Measurements from ENCODE around the gene MRM1.
"Not testable (repeated sequence)": the region's sequence is repeated elsewhere in the genome, so short reads cannot be mapped to it uniquely, and the experiment has no call there.

The MRM1 gene

DNA sequence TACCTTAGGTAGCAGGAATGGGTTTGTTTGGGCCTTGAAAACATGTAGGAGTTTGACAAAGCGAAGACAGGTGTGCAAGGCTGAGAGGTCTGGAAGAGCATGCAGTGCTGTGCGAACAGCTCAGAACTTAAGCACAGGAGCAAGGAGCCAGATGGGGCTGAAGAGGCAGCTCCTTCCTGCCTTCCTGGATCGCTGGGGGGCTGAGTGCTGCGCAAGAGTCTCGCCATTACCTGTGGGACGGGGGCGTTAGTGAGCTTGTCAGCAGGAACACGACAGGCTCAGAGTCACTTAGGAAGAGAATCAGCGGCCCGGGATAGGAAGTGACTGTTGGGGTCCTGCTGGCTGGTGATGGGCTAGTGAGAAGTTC is 464 bp upstream of the MRM1 start:
- peak in 2 of 5 experiments; percentile 20 to 21 for DNase-seq

DNA sequence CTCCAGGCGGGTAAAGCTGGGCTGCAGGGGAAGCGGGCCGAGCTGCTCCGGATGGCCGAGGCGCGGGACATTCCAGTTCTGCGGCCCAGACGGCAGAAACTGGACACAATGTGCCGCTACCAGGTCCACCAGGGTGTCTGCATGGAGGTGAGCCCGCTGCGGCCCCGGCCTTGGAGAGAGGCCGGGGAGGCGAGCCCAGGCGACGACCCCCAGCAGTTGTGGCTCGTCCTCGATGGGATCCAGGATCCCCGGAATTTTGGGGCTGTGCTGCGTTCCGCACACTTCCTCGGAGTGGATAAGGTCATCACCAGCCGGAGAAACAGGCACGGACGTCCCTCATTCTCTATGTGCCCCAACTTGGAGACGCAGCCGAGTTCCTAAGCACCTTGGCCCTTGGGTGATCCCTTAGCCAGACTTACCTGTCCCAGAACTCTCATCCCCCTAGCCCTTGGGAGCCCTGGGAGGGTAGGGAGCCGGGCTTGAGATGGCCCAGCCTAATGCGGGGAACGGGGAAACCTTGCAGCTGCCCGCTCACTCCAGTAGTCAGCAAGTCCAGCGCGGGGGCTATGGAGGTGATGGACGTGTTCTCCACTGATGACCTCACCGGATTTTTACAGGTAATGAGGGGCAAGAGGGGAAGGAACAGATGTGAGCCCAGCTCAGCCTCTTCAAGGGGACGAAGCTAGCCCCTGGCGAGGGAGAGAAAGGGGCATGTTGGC is 806 bp downstream of the MRM1 start:
- DNase-seq: peak in 1 of 5 experiments; percentile 8

DNA sequence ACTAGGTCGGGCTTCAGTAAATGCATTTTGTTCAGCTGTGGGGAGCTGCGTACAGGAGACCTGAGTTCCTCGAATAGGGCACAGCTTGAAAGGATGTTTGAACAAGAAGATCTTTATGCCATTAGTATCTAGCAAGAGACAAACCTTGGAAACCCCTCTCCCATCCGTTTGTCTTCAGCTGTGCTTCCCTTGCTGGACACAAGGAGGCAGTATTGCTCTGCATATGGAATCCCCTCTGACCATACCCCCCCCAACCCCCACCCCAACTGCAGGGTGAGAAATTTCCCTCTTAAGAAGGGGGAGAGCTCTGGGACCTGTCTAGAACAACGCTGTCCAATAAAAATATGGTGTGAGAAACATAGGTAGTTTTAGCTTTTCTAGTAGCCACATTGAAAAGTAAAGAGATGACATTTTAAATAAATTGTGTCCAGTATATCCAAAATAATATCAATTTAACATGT is 1.6 kb downstream of the MRM1 start:
- DNase-seq: peak; percentile 28 to 76 (median 49)

DNA sequence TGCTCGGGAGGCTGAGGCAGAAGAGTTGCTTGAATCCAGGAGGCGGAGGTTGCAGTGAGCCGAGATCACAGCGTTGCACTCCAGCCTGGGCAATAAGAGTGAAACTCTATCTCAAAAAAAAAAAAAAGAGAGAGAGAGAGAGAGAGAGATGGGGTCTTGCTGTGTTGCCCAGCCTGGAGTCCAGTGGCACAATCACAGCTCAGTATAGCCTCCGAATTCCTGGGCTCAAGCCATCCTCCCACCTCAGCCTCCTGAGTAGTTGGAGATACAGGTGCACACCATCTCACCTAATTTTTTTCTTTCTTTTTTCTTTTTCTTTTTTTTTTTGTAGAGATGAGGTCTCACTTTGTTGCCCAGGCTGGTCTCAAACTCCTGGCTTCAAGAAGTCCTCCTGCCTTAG is 3.6 kb downstream of the MRM1 start:
- DNase-seq: not testable (repeated sequence)

DNA sequence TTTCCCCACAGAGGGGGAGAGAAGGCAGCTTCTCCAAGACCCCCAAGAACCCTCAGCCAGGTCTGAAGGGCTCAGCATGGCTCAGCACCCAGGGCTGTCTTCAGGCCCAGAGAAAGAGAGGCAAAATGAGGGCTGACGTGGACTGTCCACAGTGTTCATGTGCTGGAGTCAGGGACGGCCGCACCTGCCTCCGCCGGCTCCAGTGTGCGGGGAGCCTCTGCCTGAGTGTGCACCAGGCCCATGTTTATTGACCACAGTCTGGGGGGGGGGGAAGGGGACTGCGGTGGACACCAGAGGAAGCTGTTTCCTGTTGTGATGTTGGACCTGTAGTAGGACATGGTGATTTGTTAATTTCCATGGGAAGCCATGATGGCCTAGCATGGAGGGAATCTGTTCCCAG is 6.9 kb downstream of the MRM1 start:
- no peak for DNase-seq

DNA sequence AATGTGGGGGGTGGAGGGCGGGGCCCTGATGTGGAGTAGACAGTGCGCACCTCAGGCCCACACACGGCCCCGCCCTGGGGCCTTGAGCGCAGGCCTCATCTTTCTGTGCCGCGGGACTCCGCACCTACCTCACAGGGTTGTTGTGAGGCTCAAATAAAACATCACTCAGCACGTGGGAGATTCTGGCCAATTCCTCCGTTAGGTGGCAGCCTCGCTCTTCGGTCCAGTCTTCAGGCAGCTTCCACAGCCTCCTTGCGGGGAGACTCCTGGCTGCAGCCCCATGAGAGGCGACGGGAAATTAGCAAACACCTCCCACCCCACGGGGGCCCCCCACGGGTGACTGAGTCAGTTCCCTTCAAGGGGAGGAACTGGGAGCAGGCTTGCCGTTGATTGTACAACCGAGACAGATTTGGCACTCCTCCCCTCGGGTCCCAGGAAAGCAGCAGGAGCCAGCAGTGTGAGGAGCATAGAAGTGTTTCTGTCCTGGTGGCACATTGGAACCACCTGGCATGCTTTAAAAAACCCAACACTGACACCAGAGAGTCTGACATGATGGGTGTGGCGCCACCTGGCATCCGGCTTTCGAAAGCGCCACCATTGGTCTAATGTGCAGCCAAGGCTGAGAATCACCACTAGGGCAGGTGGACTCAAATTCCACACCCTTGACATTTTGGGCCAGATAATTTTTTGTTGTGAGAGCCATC is 7.6 kb downstream of the MRM1 start:
- DNase-seq: peak in 1 of 5 experiments; percentile 27

DNA sequence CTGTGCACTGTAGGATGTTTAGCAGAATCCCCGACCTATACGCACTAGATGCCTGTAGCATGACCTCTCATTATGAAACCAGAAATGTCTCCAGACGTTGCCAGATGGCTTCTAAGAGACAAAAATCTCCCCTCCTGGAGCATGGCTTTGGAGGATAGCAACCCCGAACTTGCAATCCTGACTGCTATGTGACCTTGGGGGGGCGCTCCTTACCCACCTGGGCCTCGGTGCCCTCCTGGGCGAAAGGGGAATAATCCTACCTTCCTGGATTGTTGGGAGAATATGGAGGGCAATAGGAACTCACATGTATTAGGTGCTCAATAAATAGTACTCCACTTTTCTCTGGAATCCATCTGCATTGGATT is 8.1 kb downstream of the MRM1 start:
- DNase-seq: no peak

DNA sequence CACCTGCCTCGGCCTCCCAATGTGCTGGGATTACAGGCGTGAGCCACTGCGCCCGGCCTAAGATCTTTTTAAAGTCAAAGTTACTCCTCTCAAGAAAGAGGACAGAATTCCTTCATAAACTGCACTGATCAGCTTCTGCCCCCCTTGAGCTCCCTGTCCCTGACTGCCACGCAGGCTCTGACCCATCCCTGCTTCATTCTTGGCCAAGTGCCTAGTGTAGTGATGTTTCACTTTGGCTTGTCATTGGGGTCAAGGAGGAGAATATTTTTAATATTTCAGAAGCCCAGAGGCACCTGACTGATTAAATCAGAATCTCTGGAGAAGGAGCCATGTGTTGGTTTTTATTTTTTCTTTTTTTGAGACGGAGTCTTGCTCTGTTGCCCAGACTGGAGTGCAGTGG is 9.1 kb downstream of the MRM1 start:
- no peak for DNase-seq

DNA sequence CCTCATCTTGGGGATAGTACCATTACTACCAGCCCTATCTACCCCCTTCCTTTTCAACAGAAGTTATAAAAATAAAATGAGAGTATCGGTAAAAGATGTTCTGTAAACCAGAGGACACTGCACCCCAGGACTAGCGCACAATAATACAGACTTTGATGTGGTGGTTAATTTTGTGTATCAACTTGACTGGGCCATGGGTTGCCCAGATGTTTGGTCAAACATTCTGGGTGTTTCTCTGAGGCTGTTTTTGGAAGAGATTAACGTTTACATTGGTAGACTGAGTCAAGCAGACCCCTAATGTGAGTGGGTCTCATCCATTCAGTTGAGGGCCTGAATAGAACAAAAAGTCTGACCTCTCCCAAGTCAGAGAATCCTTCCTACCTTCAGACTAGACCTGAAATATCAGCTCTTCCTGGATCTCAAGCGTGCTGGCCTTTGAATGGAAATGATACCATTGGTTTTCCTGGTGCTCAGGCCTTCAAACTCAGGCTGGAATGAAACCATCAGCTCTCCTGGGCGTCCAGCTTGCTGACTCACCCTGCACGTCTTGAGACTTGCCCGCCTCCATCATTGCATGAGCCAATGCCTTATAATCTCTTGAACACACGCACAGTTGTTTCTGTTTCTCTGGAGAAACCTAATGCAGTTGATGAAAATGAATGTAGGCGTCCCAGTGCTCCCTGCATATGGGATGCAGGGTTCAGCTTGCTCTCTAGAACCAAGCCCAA is 10.1 kb downstream of the MRM1 start:
- no peak for DNase-seq

DNA sequence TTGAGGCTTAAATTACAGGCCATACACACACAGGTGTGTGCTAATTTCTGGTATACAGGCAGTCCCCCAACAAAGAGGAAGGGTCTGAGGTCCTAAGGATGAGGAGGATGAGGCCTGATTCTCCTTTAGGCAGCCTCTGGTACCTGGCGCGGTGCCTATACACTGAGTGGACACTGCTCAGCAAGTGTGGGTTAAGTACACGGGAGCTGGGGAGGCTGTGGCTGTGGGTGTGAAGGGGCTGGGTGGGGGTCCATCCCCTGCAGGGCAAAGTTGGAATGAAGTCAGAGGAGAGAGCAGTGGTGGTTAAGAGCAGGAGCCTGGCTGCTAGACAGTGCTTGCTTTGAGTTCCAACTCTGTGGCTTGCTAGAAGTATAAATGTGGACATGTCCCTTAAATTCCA is 10.9 kb downstream of the MRM1 start:
- DNase-seq: no peak

DNA sequence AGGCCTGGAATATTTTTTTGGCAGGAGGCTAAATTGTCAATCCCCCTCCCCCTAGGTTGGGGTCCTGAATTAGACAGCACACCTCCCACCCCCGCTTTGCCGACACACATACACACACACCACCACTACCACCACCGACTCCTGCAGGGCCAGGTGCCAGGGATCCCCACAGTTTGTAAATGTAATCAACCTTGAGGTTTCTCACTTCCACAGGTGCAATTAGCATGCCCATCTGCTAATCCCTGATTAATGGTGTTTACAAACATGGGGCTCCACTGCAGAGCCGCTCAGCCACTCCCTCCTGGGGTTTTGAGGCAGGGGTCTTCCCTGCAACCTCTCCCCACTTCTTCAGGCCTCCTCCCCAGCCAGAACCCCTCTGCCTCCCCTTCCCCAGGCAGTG is 11.8 kb downstream of the MRM1 start:
- DNase-seq: no peak

DNA sequence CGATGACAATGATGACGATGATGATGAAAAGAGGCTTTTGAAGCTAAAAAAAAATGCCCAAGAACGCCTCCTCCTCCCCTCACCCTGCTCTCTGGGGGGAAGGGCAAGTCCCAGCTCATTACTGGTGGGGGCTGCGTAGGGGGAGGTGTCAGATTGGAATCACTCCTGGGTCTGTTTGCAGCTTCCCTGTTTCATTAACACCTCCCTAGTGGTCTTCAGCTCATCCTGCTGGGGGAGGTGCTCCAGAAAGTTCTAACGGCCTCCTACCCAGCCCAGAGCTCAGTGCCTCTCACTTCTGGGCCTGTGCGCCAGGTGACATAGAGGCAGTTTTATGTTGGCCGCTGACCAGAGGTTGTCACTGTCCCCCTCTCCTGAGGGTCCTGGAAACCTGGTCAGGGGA is 12.7 kb downstream of the MRM1 start:
- no peak for DNase-seq

DNA sequence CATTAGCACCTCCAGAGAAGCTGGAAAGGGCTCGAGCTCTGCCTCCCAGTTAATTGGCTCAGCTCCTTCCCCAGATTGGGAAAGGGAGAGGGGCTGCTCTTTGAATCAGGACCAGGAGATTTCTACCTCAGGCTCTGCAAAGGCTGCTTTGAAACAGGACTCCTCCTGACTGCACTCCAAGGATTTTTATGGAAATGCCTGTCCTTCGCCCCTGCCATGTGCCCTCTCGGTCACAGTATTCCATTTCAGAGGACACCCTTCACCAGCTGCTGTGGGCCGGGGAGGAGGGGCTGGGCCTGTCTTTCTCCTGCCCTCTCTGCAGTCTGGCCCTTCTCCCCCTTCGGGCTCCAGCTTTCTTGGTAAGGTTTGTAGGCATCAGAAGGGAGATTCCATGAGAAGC is 13.6 kb downstream of the MRM1 start:
- no peak for DNase-seq

DNA sequence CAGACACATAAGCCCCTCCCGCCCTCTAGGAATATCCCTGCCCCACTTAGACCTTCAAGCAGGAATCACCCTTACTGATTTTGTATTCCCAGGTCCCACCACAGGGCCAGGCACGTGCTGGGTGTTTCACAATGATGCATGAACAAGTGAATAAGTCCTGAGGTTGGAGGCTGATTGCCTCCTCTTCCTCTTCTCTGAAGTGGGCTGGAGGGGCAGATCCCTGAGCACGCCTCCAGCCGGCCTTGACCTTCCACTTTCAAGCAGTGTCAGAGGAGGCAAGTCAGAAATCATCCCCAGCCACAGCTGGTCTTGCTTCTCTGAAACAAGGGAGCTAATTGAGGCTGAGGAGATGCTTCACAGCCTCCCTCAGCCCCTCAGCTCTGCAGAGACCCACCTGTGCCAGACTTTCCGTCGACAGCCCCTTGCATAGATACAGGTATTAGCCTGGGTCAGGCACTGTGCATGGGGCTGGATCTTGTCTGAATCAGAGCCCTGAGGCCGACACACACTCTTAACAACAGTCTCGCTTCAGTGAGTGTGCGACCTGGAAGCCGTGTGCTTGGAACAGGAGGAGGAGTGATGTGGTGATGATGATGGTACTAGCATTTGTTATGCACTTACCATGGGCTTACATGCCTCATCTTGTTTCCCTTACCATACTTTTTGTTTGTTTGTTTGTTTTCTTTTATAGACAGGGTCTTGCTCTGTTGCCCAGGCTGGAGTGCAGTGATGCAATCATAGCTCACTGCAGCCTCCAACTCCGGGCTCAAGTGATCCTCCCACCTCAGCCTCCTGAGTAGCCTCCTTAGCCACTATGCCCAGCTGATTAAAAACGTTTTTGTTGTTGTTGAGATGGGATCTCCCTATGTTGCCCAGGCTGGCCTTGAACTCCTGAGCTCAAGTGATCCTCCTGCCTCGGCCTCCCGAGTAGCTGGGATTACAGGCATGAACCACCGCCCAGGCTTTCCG is 15.0 kb downstream of the MRM1 start:
- no peak for DNase-seq

DNA sequence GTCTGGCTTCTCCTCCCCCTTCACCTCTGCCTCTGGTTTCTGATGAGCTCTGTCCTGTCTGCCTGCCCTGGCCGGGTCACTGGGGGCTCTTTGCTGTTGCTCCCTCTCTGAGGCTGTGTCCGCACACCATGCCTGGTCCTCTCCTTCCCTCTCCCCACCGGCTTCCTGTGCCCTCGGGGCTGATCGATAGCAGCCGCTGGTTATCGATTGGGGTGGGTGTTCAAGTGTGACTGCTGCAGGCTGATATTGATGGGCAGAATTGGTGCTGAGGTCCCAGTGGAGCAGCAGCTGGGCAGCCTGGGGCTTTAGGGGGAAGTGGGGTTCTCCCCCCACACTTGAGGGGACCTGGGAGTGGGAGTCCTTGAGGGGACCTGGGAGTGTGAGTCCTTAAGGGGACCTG is 16.4 kb downstream of the MRM1 start:
- no peak for DNase-seq

DNA sequence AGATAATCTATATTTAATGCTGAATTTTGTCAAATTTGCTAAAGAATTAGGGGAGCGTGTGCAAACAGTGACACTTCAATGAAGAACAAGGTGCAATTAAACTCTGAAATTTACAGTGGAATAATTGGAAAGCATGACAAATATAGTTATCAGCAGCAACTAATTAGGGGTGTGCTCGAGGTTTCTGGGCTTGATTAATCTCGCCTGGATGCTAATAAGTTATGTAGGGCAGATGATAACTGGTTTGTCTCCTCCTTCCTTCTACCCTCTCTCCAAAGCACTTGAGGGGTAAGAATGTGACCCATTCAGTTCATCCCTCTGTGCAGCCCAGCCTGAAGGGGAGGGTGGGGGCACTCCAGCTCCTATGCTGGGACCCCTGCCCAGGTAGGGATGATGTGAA is 21.9 kb downstream of the MRM1 start:
- DNase-seq: no peak

DNA sequence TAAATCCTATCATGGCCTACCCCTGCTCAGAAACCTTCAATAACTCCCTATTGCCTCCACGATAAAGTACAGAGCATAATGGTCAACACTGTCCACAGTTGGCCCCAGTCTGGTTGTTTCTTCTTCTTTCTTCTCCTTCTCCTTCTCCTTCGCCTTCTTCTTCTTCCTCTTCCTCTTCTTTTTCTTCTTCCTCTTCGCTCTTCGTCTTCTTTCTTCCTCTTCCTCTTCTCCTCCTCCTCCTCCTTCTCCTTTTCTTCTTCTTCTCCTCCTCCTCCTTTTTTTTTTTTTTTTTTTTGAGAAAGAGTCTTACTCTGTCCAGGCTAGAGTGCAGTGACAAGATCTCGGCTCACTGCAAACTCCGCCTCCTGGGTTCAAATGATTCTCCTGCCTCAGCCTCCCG is 23.8 kb downstream of the MRM1 start:
- DNase-seq: no peak

DNA sequence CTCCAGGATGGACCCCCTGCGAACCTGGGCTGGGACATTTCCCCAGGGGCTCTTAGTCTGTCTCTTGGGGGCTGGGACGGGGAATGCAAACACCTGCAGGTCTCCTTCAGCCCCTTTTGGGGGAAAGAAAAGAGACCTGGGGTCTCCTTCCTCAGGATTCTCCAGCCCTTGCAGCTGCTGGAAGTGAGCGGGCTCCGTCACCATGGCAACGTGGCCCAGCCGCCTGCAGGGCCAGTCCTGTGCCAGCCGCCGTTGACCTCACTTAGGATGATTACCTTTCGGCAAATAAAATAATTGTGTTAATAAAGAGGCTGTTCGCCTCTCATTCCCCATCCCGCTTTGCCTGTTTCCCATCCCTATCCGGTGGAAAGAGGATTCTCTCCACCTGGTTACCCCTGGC is 25.7 kb downstream of the MRM1 start:
- no peak for DNase-seq

DNA sequence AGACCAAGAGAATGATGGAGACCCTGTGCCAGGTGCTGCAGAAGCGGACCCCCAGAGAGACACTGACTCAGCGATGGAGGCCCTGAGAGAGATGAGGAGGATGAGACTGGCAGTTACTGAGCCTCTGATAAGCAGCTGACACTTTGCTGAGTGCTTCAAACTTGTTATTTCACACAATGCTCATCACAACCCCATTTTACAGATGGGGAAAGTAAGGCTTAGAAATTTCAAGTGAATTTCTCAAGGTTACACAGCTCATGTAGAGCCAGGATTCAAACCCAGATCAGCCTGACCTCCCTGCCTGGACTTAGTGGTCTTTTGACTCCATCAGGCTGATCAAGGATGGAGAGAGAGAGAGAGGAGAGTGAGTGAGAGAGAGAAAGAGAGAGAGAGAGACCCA is 27.2 kb downstream of the MRM1 start:
- DNase-seq: no peak

DNA sequence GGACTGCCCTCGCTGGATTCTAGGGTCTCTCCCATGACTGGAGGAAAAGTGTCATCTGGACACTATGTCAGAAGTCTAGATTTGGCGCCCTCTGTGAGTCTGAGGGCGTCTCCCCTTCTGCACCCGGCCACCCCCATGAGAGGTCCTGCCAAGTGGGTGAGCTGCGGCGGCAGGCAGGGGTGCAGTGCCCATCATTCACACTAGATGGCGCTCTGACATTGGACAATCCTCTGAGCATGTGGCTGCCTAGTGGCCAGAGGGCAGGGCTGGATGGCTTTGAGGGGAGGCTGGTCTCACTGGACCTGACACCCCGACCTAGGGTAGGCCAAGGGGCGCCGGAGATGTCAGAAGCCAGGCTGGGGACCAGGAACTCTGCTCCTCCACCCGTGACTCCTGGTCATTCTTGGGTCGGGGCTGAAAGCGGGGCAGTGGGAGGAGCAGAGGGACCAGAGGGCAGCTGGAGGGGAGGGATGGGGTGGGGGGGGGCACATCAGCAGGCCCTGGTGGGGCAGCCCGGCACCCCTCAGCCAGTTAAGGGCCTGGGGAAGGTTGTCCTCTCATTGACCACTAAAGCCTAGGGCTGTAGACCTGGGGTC is 28.0 kb downstream of the MRM1 start:
- peak; percentile 47 to 75 (median 65) for DNase-seq

DNA sequence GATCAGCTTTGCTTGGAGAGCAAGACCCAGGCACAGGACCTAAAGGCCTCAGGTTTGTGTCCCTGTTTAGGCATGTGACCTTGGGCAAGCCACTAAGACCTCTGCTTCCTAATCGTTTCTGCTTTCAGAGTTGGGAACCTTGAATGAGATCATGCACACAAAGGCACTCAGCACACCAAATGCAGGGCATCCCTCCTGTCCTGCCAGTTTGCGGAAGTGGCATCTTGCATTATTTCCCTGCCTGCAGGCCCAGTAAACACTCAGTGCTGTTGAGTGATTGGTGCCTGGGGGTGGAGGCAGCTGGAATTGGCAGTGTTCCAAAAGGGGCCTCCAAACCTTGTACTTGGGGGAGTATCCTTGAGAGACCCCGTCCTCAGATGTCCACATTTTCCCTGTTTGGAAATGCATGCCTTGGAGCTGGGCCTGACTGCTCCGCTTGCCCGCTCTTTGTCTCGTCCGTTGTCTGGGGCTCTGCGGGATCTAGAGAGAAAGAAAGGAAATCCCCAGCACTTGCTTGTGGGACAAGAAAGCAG is 28.7 kb downstream of the MRM1 start:
- DNase-seq: no peak

DNA sequence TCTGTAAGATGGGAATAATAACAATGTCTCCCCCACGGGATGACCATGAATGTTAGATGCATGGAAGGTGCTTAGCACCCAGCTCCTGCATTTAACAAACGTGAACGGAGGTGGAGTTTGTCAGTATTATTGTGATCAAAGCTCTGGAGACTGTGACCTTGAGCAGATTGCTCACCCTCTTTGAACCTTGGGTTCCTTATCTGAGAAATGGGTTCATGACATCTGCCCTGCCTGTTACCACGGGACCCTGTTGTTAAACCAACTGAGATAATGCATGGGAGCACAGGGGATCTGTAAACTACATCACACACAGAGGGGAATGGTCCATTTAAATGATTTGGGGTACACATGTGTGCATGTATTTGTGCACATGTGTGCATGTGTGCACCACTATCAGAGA is 29.6 kb downstream of the MRM1 start:
- no peak for DNase-seq
